T-cell (primary cell): ENCODE data around the gene DEAF1. TPM values are rescaled to one million over a fixed set of nuclear protein-coding genes. Genes with fewer than 3 reads are reported as not detected.

Experiments used
- total RNA-seq, 35 experiments: library from RNA in 6 of 35; stranded (reverse) in 6 of 35; fragments of 120-200 nt in 1 of 35; gene quantifications; one replicate each; pipeline versions ENCODE4 v1.2.1 to v1.2.4 and lab custom pipeline; 2013 to 2026

Gene DEAF1
- total RNA-seq, 5 donors from 2014 or later (not counting 1 experiment from before 2014, with no cell fraction given), result 55.8 to 121 (median 57.3) TPM

Other genes with a start within 250 kb of the DEAF1 start
- gene PTDSS2, start 244.9 kb downstream of the DEAF1 start, total RNA-seq, result 10 to 100 TPM; 22.4 to 33.5 (median 28.7) TPM
- gene RNH1, start 188.0 kb downstream of the DEAF1 start, total RNA-seq, result 100 to 1,000 TPM; 126 to 141 (median 131) TPM
- gene HRAS, start 159.6 kb downstream of the DEAF1 start, total RNA-seq, result 10 to 100 TPM; 27.6 to 53.4 (median 47.6) TPM
- gene LRRC56, start 157.7 kb downstream of the DEAF1 start, total RNA-seq, result 1 to 10 TPM; 3.4 to 6.1 (median 5.6) TPM
- gene LMNTD2, start 134.5 kb downstream of the DEAF1 start, total RNA-seq, result 10 to 100 TPM in 1 of 5 donors, 1 to 10 TPM in 4; 5.1 to 13.4 (median 8.8) TPM
- 10 to 100 TPM; 23.2 to 68.4 (median 63.4) TPM for gene RASSF7, start 134.3 kb downstream of the DEAF1 start, total RNA-seq
- 10 to 100 TPM; 40.2 to 69.4 (median 66.3) TPM for gene PHRF1, start 118.8 kb downstream of the DEAF1 start, total RNA-seq
- gene IRF7, start 79.3 kb downstream of the DEAF1 start, total RNA-seq, result 100 to 1,000 TPM in 1 of 5 donors, 10 to 100 TPM in 4; 58.9 to 128 (median 73.7) TPM
- gene CDHR5, start 70.3 kb downstream of the DEAF1 start, total RNA-seq, result under 1 TPM in 2 of 5 donors, not detected in 3; 0.26 to 0.29 TPM
- gene SCT, start 68.0 kb downstream of the DEAF1 start, total RNA-seq, result not detected
- gene DRD4, start 58.0 kb downstream of the DEAF1 start, total RNA-seq, result 1 to 10 TPM in 2 of 5 donors, under 1 TPM in 3; 0.49 to 1.3 (median 0.98) TPM
- gene TMEM80, start 594 bp upstream of the DEAF1 start, total RNA-seq, result 10 to 100 TPM; 21.2 to 43.9 (median 42.4) TPM
- 10 to 100 TPM in 4 of 5 donors, 1 to 10 TPM in 1; 7.5 to 18.5 (median 14.6) TPM for gene EPS8L2, start 11.0 kb upstream of the DEAF1 start, total RNA-seq
- 100 to 1,000 TPM in 3 of 5 donors, 10 to 100 TPM in 2; 60.5 to 106 (median 102) TPM for gene TALDO1, start 52.2 kb upstream of the DEAF1 start, total RNA-seq
- gene GATD1, start 82.3 kb upstream of the DEAF1 start, total RNA-seq, result 10 to 100 TPM; 40.8 to 73.5 (median 70.2) TPM
- under 1 TPM in 3 of 5 donors, not detected in 2; 0.18 to 0.28 (median 0.20) TPM for gene CEND1, start 94.9 kb upstream of the DEAF1 start, total RNA-seq
- gene SLC25A22, start 103.1 kb upstream of the DEAF1 start, total RNA-seq, result 10 to 100 TPM; 22.4 to 37.4 (median 35.1) TPM
- 10 to 100 TPM; 31.1 to 46.6 (median 39.1) TPM for gene PIDD1, start 110.0 kb upstream of the DEAF1 start, total RNA-seq
- gene RPLP2, start 114.7 kb upstream of the DEAF1 start, total RNA-seq, result 1,000 to 10,000 TPM; 4,736 to 5,826 (median 5,260) TPM
- 100 to 1,000 TPM; 172 to 212 (median 206) TPM for gene PNPLA2, start 123.7 kb upstream of the DEAF1 start, total RNA-seq
- 1 to 10 TPM; 1.4 to 2.9 (median 1.5) TPM for gene CRACR2B, start 132.7 kb upstream of the DEAF1 start, total RNA-seq
- 10 to 100 TPM; 14.9 to 28.2 (median 25.6) TPM for gene CD151, start 137.7 kb upstream of the DEAF1 start, total RNA-seq
- gene POLR2L, start 147.3 kb upstream of the DEAF1 start, total RNA-seq, result 10 to 100 TPM; 34.2 to 73.9 (median 68.7) TPM
- gene TSPAN4, start 147.6 kb upstream of the DEAF1 start, total RNA-seq, result 1 to 10 TPM; 3.1 to 5.8 (median 4.4) TPM
- 10 to 100 TPM; 39.0 to 68.4 (median 51.2) TPM for gene CHID1, start 215.6 kb upstream of the DEAF1 start, total RNA-seq
- gene AP2A2, start 230.6 kb upstream of the DEAF1 start, total RNA-seq, result 10 to 100 TPM; 59.6 to 85.3 (median 70.8) TPM